ENCODE measurements around the gene FRMD4B. TPM values are rescaled to one million over a fixed set of nuclear protein-coding genes. Genes with fewer than 3 reads are reported as not detected.

FRMD4B gene
- total RNA-seq, 6 donors from 2014 or later, result 48.0 to 136 (median 62.8) TPM

DNA sequence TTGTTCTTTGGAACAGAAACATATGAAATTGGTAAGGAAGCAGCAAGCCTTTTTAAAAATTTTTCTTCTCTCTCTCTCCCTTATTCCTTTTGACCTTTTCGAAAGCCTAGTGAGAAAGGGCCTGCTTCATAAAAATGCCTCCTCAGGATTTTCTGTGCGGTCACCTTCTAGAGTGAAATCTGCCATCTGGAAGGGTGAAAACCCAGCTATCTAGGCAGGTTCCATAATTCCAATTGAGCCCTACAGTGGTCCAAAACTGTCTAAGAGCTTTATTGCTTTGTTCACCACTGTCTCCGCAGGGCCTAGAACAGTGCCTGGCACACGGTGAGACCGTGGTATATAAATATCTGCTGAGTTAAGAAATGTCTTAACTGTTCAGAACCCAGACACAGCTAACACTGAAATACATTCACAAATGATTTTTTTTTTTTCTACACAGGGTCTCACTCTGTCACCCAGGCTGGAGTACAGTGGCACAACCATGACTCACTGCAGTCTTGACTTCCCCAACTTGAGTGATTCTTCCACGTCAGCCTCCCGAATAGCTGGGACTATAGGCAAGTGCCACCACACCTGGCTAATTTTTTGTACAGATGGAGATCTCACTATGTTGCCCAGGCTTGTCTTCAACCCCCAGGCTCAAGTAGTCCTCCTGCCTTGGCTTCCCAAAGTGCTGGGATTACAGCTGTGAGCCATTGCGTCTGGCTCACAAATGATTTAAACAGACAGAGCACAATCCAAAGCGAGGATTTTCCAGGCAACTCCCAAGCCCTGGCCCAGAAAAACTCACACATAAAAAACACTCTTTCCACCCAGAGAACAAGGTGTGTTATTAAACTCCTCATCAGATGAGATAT, 64.4 kb downstream of the FRMD4B start:
- ATAC-seq (ENCODE audit: low FRiP score in 2 of 2), result peak in 1 of 2 donors; percentile 65
- Histone ChIP-seq H3K9me3 (no peaks in the 10 kb centered on the region), H3K36me3 (no peaks in the 10 kb centered on the region), H3K27ac (peak overlapping the region; percentile 46 to 72 (median 50)), H3K4me1 (peaks cover 34 to 47% (median 42%) of the 10 kb centered on the region in 4 donors), H3K4me3 (no peak overlapping the region), H3K27me3 (no peaks in the 10 kb centered on the region)
- no peak for TF ChIP-seq POLR2A (IDR thresholded peaks at IDR 0.05)
- no peak for TF ChIP-seq CTCF (IDR thresholded peaks at IDR 0.05)
- TF ChIP-seq POLR2AphosphoS5 (IDR thresholded peaks at IDR 0.05), result no peak
- no peak for TF ChIP-seq EP300 (IDR thresholded peaks at IDR 0.05)
- 76 to 89% methylated on average over 9 of the region's 9 CpGs for WGBS, 2 donors
- peak in 1 of 2 donors; percentile 33 for DNase-seq

- TF ChIP-seq POLR2A (IDR thresholded peaks at IDR 0.05) (peak in 1 of 4 donors; percentile 12), POLR2AphosphoS5 (IDR thresholded peaks at IDR 0.05) (peak in 1 of 2 donors; percentile 14), CTCF (IDR thresholded peaks at IDR 0.05) (no peak)
- Histone ChIP-seq H3K27ac (peak overlapping the region; percentile 46 to 72 (median 50)), H3K27me3 (no peaks in the 10 kb centered on the region), H3K4me1 (peaks cover 29 to 41% (median 36%) of the 10 kb centered on the region in 4 donors), H3K36me3 (no peaks in the 10 kb centered on the region), H3K4me3 (no peak overlapping the region), H3K9me3 (no peaks in the 10 kb centered on the region)
- no peak for DNase-seq
- 60 to 62% methylated on average over 4 of the region's 4 CpGs for WGBS, 2 donors
- ATAC-seq (ENCODE audit: low FRiP score in 2 of 2), result peak; percentile 68 to 80
Observed at GRCh38 chr3:69320871-69321271, 65.0 kb downstream of the FRMD4B start.

- ATAC-seq (ENCODE audit: low FRiP score in 2 of 2), result no peak
- H3K27me3 ChIP-seq, result no peaks in the 10 kb centered on the region
- no peaks in the 10 kb centered on the region for H3K36me3 ChIP-seq
- H3K4me1 ChIP-seq, result peaks cover 17 to 30% (median 27%) of the 10 kb centered on the region in 4 donors
- H3K27ac ChIP-seq, result no peak overlapping the region
- DNase-seq, result no peak
- H3K9me3 ChIP-seq, result no peaks in the 10 kb centered on the region
- no peak overlapping the region for H3K4me3 ChIP-seq
- WGBS, 2 donors, result 75 to 76% methylated on average over 4 of the region's 4 CpGs
- TF ChIP-seq CTCF (IDR thresholded peaks at IDR 0.05), result no peak
- TF ChIP-seq EP300 (IDR thresholded peaks at IDR 0.05), result no peak
- TF ChIP-seq POLR2A (IDR thresholded peaks at IDR 0.05), result no peak
- no peak for TF ChIP-seq POLR2AphosphoS5 (IDR thresholded peaks at IDR 0.05)
Observed at GRCh38 chr3:69319652-69320051, 66.2 kb downstream of the FRMD4B start.

DNA sequence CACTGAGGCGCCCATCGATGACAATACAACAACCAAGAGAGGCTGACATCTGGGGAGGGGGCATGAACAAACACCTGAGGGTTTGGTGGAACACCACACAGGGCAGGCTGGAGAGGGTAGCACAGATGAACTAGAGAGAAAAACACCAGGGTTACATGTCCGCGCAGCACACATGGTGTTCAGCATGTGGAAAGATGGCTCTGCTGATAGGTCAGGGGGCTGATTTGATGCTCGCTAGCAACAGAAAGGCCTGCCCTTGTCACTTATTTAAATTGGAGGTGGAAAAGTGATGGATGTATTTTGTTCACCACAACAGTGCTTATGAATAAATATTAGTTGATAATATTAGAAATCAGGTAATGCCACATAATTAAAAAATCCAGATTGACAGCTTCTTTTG, 67.5 kb downstream of the FRMD4B start:
- TF ChIP-seq POLR2A (IDR thresholded peaks at IDR 0.05), result no peak
- TF ChIP-seq CTCF (IDR thresholded peaks at IDR 0.05), result no peak
- no peak for TF ChIP-seq POLR2AphosphoS5 (IDR thresholded peaks at IDR 0.05)
- TF ChIP-seq EP300 (IDR thresholded peaks at IDR 0.05), result no peak
- Histone ChIP-seq H3K4me1 (peaks cover 7 to 19% (median 18%) of the 10 kb centered on the region in 4 donors), H3K27ac (no peak overlapping the region), H3K27me3 (no peaks in the 10 kb centered on the region), H3K9me3 (no peaks in the 10 kb centered on the region), H3K4me3 (no peak overlapping the region), H3K36me3 (no peaks in the 10 kb centered on the region)
- no peak for ATAC-seq (ENCODE audit: low FRiP score in 2 of 2)
- DNase-seq, result no peak
- 97 to 100% methylated on average over 5 of the region's 5 CpGs for WGBS, 2 donors

Measured in upper lobe of left lung (tissue), 6 donors.